H1 (cell line): ENCODE data around the gene STAC.

Source experiments
- CTCF ChIP-seq, 3 experiments: IDR thresholded peaks; 1 replicate in 2 of 3; 2 replicates in 1 of 3; pipeline versions ENCODE4 v1.5.1 to v1.6.1; 2011; ENCODE audit warnings: low read length in 3 of 3, mild to moderate bottlenecking in 3 of 3, inconsistent platforms in 2 of 3, low read depth in 1 of 3, moderate library complexity in 1 of 3; ENCODE audit not compliant: insufficient read depth in 1 of 3; ENCODE audit errors: control extremely low read depth in 1 of 3
- EGR1 ChIP-seq: IDR thresholded peaks from 2 replicates; pipeline ENCODE4 v1.6.1; 2011; ENCODE audit warnings: low read depth, low read length, borderline replicate concordance
- GTF2F1 ChIP-seq: IDR thresholded peaks from 2 replicates; pipeline ENCODE4 v1.6.1; 2012; ENCODE audit warnings: low read depth, low read length, improper control_type of control experiment, borderline replicate concordance
- POLR2A ChIP-seq, 2 experiments: IDR thresholded peaks; 1 replicate in 1 of 2; 2 replicates in 1 of 2; pipeline ENCODE4 v1.6.1; 2011; ENCODE audit warnings: low read depth in 2 of 2, low read length in 2 of 2, mild to moderate bottlenecking in 2 of 2; ENCODE audit errors: control extremely low read depth in 1 of 2
- POLR2AphosphoS5 ChIP-seq: IDR thresholded peaks from 2 replicates; pipeline ENCODE4 v1.6.1; 2011; ENCODE audit warnings: low read depth, low read length
- TAF7 ChIP-seq: optimal IDR thresholded peaks from 2 replicates; pipeline ENCODE3; 2011; ENCODE audit warnings: low read depth, mild to moderate bottlenecking, inconsistent platforms, low read length, moderate library complexity, borderline replicate concordance
- TF ChIP-seq, protein P1 (sequence below): IDR thresholded peaks from 2 replicates; pipeline ENCODE4 v1.6.1; 2011; ENCODE audit warnings: low read length, improper control_type of control experiment

- TF ChIP-seq CTCF (IDR thresholded peaks at IDR 0.05; ENCODE audit: control extremely low read depth in 1 of 3, insufficient read depth in 1 of 3, low read depth in 1 of 3, low read length in 3 of 3), result no peak
- TF ChIP-seq EGR1, result no peak
- no peak for TF ChIP-seq TAF7
- TF ChIP-seq, protein P1, sequence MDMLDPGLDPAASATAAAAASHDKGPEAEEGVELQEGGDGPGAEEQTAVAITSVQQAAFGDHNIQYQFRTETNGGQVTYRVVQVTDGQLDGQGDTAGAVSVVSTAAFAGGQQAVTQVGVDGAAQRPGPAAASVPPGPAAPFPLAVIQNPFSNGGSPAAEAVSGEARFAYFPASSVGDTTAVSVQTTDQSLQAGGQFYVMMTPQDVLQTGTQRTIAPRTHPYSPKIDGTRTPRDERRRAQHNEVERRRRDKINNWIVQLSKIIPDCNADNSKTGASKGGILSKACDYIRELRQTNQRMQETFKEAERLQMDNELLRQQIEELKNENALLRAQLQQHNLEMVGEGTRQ, result no peak
- no peak for TF ChIP-seq GTF2F1
- no peak for TF ChIP-seq POLR2AphosphoS5
- TF ChIP-seq POLR2A (IDR thresholded peaks at IDR 0.05; ENCODE audit: control extremely low read depth in 1 of 2, low read depth in 2 of 2, low read length in 2 of 2), result no peak
Observed at GRCh38 chr3:36373084-36373483, 7.2 kb upstream of the STAC start.
